T-cell (primary cell): ENCODE results near the gene C2CD4A. TPM values are rescaled to one million over a fixed set of nuclear protein-coding genes. Genes with fewer than 3 reads are reported as not detected.

Experiments used
- ATAC-seq, 4 experiments: fragments of 200-7000 bp in 3 of 4; fragments of 150-1000 bp in 1 of 4; cut with Tn5 transposase; replicated peaks in 1 of 4; 1 replicate in 3 of 4; 2 replicates in 1 of 4; pipeline ENCODE4 v1.10.0; 2021; ENCODE audit warnings: moderate library complexity in 3 of 4, mild to moderate bottlenecking in 2 of 4, moderate number of reproducible peaks in 1 of 4
- CTCF ChIA-PET, 2 donors: fragments of 300-600 bp; sonication (Branson Sonifier 250); formaldehyde crosslinking; loops; one replicate each; lab custom pipeline; 2022; ENCODE audit warnings: antibody characterized with exemption in 2 of 2; lab: Charles Lee
- POLR2A ChIA-PET, 2 donors: fragments of 300-600 bp; sonication (Branson Sonifier 250); formaldehyde crosslinking; loops; one replicate each; lab custom pipeline; 2022; ENCODE audit warnings: antibody characterized with exemption in 2 of 2; lab: Charles Lee
- DNase-seq, 35 experiments: peaks; one replicate each; pipeline versions ENCODE4 v3.0.0 to v3.0.0-alpha.2; 2013 to 2023
- H3K27ac ChIP-seq: one replicate; pipeline ENCODE4 v1.5.1; 2013; ENCODE audit warnings: low read length
- H3K27me3 ChIP-seq, 2 experiments: replicated peaks in 1 of 2; 1 replicate in 1 of 2; 2 replicates in 1 of 2; pipeline versions ENCODE4 v1.6.1 to v1.7.0; 2013; ENCODE audit warnings: low read length in 1 of 2, mixed read lengths in 1 of 2; ENCODE audit not compliant: control insufficient read depth in 2 of 2, insufficient read depth in 2 of 2; ENCODE audit errors: extremely low read depth in 1 of 2
- H3K36me3 ChIP-seq, 2 donors: 1 replicate in 1 of 2; 2 replicates in 1 of 2; pipeline versions ENCODE4 v1.6.1 to v1.7.0; 2013; ENCODE audit warnings: low read length in 1 of 2; ENCODE audit not compliant: control insufficient read depth in 2 of 2, insufficient read depth in 1 of 2; ENCODE audit errors: extremely low read depth in 1 of 2
- H3K4me1 ChIP-seq, 2 experiments: 1 replicate in 1 of 2; 2 replicates in 1 of 2; pipeline versions ENCODE4 v1.6.1 to v1.7.0; 2013; ENCODE audit warnings: low read length in 2 of 2, mixed read lengths in 1 of 2; ENCODE audit not compliant: insufficient read depth in 2 of 2, control insufficient read depth in 1 of 2; ENCODE audit errors: extremely low read depth in 1 of 2
- H3K4me3 ChIP-seq, 2 donors: 1 replicate in 1 of 2; 2 replicates in 1 of 2; pipeline versions ENCODE4 v1.5.1 to v1.7.0; 2013; ENCODE audit warnings: mild to moderate bottlenecking in 2 of 2, low read length in 1 of 2, moderate library complexity in 1 of 2; ENCODE audit not compliant: control insufficient read depth in 1 of 2; ENCODE audit errors: extremely low read depth in 1 of 2
- H3K9me3 ChIP-seq: 2 replicates; pipeline ENCODE4 v1.7.0; 2013
- H3K27ac Mint-ChIP-seq, 2 donors: one replicate each; pipeline ENCODE4 v1.8.0; 2020 to 2021; ENCODE audit warnings: mild to moderate bottlenecking in 2 of 2, mixed read lengths in 2 of 2
- H3K27me3 Mint-ChIP-seq, 2 donors: one replicate each; pipeline ENCODE4 v1.8.0; 2021 to 2022; ENCODE audit warnings: mixed read lengths in 2 of 2
- H3K36me3 Mint-ChIP-seq: one replicate; pipeline ENCODE4 v1.8.0; 2021; ENCODE audit warnings: mixed read lengths
- H3K4me1 Mint-ChIP-seq, 3 donors: one replicate each; pipeline ENCODE4 v1.8.0; 2020 to 2022; ENCODE audit warnings: mixed read lengths in 3 of 3, mild to moderate bottlenecking in 1 of 3
- H3K4me3 Mint-ChIP-seq, 3 donors: one replicate each; pipeline ENCODE4 v1.8.0; 2020 to 2022; ENCODE audit warnings: mild to moderate bottlenecking in 3 of 3, mixed read lengths in 3 of 3, moderate library complexity in 3 of 3
- H3K9me3 Mint-ChIP-seq, 3 donors: one replicate each; pipeline ENCODE4 v1.8.0; 2020 to 2022; ENCODE audit warnings: mixed read lengths in 3 of 3
- WGBS: methylation state at CpG from one replicate; pipeline ENCODE4 v1.1.5; 2013; ENCODE audit warnings: missing lambda C conversion rate; ENCODE audit not compliant: insufficient coverage; 5-methylcytosine and 5-hydroxymethylcytosine counted together
- total RNA-seq, 35 experiments: library from RNA in 6 of 35; stranded (reverse) in 6 of 35; fragments of 120-200 nt in 1 of 35; gene quantifications; one replicate each; pipeline versions ENCODE4 v1.2.1 to v1.2.4 and lab custom pipeline; 2013 to 2026

Gene C2CD4A
- total RNA-seq, 5 donors from 2014 or later (not counting 1 experiment from before 2014, with no cell fraction given) = not detected

DNA sequence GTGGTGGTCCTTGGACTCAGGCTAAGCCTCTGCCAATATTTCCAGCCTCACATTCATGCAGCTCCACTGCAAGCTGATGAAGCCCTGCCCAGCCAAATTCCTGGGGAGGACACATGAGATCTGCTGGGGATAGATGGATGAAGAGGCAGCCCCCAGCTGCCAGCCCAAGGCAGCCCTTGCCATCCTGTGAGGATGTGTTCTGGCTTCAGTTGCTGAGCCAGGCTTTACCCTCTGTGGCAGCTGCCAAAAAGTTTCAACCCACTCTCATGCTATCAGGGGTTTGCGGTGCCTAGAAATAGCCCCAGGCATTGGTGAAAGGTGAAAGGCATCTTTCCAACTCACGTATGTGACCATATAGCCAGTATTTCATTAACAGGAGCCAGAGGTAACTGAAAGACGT is 37.6 kb downstream of the C2CD4A start:
- no peaks in the 10 kb centered on the region for H3K27me3 ChIP-seq
- H3K27ac Mint-ChIP-seq = no peak overlapping the region
- no peak for ATAC-seq
- H3K27me3 Mint-ChIP-seq = peaks cover 6 to 8% of the 10 kb centered on the region in 2 donors
- ChIA-PET CTCF (interaction anchor here in 1 of 2 donors (0.7 kb wide), 1 partner anchor 14 kb away, joined by 3 read pairs; no protein-coding TSS in a partner anchor), POLR2A (no interaction called here)
- H3K4me3 ChIP-seq = no peak overlapping the region
- H3K4me3 Mint-ChIP-seq = no peak overlapping the region
- no peaks in the 10 kb centered on the region for H3K4me1 Mint-ChIP-seq
- DNase-seq = no peak
- no peak overlapping the region for H3K27ac ChIP-seq
- no peaks in the 10 kb centered on the region for H3K36me3 Mint-ChIP-seq
- H3K9me3 Mint-ChIP-seq = no peaks in the 10 kb centered on the region
- WGBS = no CpG with 5 or more reads among the region's 3 CpGs
- H3K9me3 ChIP-seq = no peaks in the 10 kb centered on the region
- no peaks in the 10 kb centered on the region for H3K4me1 ChIP-seq
- no peaks in the 10 kb centered on the region for H3K36me3 ChIP-seq

DNA sequence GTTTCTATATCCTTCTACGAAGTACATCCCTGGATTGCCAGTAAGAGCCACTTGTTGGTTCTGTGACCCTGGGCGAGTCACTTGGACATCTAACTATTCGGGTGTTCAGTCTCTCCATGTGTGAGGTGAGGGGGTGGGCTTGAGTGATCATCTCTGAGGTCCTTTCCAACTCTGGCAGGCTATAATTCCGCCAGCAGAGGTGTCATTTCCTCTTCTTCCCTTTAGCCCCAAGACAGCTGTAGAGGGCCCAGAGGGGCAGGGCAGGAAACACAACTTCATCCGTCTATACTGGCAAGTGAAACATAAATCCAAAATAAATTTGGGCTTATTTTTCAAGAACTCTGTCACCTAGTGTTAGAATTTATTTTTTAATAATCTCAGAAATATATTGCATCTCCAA is 38.1 kb downstream of the C2CD4A start:
- Mint-ChIP-seq H3K27me3 (peaks cover 3 to 6% of the 10 kb centered on the region in 2 donors), H3K4me3 (no peak overlapping the region), H3K27ac (no peak overlapping the region), H3K36me3 (no peaks in the 10 kb centered on the region), H3K4me1 (no peaks in the 10 kb centered on the region), H3K9me3 (no peaks in the 10 kb centered on the region)
- Histone ChIP-seq H3K36me3 (no peaks in the 10 kb centered on the region), H3K4me1 (no peaks in the 10 kb centered on the region), H3K4me3 (no peak overlapping the region), H3K27ac (no peak overlapping the region), H3K9me3 (no peaks in the 10 kb centered on the region), H3K27me3 (no peaks in the 10 kb centered on the region)
- ATAC-seq (no peak), DNase-seq (no peak)
- ChIA-PET POLR2A (no interaction called here), CTCF (no interaction called here)
- 80% methylated on average over 1 of the region's 5 CpGs for WGBS

DNA sequence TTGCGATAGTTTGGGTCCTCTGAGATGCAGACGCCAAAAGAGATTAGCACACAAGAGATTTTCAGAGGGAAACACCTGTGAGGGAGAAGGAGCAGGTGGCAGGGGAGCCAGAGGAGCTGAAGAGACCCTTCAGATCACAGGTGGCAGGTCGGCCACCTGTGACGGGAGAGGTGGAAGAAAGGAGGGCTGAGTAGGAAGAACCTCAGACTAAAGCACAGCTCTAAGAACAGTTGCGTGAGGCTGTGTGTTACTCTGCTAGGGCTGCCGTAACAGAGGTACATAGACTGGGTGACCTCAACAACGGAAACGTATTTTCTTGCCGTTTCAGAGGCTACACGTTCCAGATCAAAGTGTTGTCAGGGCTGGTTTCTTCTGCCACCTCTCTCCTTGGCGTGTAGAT is 38.5 kb downstream of the C2CD4A start:
- H3K36me3 Mint-ChIP-seq = no peaks in the 10 kb centered on the region
- H3K4me1 Mint-ChIP-seq = no peaks in the 10 kb centered on the region
- ChIA-PET POLR2A (no interaction called here), CTCF (no interaction called here)
- H3K9me3 Mint-ChIP-seq = no peaks in the 10 kb centered on the region
- no peaks in the 10 kb centered on the region for H3K4me1 ChIP-seq
- H3K36me3 ChIP-seq = no peaks in the 10 kb centered on the region
- 89% methylated on average over 8 of the region's 11 CpGs for WGBS
- no peak overlapping the region for H3K27ac ChIP-seq
- ATAC-seq = no peak
- H3K4me3 Mint-ChIP-seq = no peak overlapping the region
- peaks cover 0 to 6% of the 10 kb centered on the region in 2 donors for H3K27me3 Mint-ChIP-seq
- no peaks in the 10 kb centered on the region for H3K9me3 ChIP-seq
- no peaks in the 10 kb centered on the region for H3K27me3 ChIP-seq
- H3K4me3 ChIP-seq = no peak overlapping the region
- DNase-seq = no peak
- H3K27ac Mint-ChIP-seq = no peak overlapping the region

DNA sequence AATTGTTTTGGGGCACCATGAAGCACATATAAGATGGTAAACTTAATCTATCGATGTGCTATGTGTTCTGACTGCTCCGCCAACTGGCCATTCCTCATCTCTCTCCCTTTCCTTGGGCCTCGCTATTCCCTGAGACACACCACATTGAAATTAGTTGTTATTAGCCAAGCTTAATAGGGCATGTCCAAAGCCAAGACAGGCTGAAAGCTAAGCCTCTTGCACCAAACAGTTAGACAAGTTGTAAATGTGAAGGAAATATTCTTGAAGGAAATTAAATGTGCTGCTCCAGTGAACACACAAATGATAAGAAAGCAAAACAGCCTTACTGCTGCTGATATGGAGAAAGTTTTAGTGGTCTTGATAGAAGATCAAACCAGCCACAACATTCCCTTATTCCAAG is 39.3 kb downstream of the C2CD4A start:
- no peaks in the 10 kb centered on the region for H3K9me3 Mint-ChIP-seq
- H3K27me3 Mint-ChIP-seq = peaks cover 0 to 6% of the 10 kb centered on the region in 2 donors
- H3K36me3 Mint-ChIP-seq = no peaks in the 10 kb centered on the region
- H3K4me3 ChIP-seq = no peak overlapping the region
- DNase-seq (no peak), ATAC-seq (no peak)
- no peaks in the 10 kb centered on the region for H3K36me3 ChIP-seq
- ChIA-PET POLR2A (no interaction called here), CTCF (no interaction called here)
- no peaks in the 10 kb centered on the region for H3K9me3 ChIP-seq
- no peaks in the 10 kb centered on the region for H3K4me1 Mint-ChIP-seq
- no peak overlapping the region for H3K27ac ChIP-seq
- no peak overlapping the region for H3K4me3 Mint-ChIP-seq
- H3K27ac Mint-ChIP-seq = no peak overlapping the region
- no CpG with 5 or more reads among the region's 3 CpGs for WGBS
- H3K4me1 ChIP-seq = no peaks in the 10 kb centered on the region
- H3K27me3 ChIP-seq = peaks cover 0 to under 1% of the 10 kb centered on the region in 2 experiments

DNA sequence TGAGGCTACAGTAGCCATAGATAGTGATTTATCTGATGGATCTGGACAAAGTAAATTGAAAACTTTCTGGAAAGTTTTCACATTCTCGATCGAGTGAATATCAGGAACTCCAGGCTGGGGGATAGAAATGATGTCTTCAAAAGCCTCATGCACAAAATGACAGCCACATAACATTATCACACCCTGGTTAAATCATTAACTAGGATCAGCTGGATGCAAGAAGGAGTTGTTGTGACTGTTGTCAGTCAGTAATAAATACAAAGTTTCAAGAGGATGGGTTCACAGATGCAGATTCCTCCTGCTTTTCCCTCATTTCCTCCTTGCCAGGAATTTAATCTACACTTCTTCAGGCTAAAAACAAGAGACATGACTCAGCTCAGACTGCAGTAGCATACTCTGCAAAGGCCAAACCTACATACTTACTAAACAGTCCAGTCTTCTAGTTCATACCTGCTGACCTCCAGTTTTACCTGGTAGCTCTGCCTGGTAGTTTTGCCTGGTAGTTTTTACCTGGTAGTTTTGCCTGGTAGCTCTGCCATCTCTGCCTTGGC is 40.9 kb downstream of the C2CD4A start:
- Mint-ChIP-seq H3K27me3 (peaks cover 4 to 14% of the 10 kb centered on the region in 2 donors), H3K9me3 (no peaks in the 10 kb centered on the region), H3K4me3 (no peak overlapping the region), H3K36me3 (no peaks in the 10 kb centered on the region), H3K4me1 (no peaks in the 10 kb centered on the region), H3K27ac (no peak overlapping the region)
- H3K36me3 ChIP-seq = no peaks in the 10 kb centered on the region
- no peak for ATAC-seq
- no peaks in the 10 kb centered on the region for H3K9me3 ChIP-seq
- CTCF ChIA-PET = interaction anchor here in 1 of 2 donors (0.7 kb wide), 1 partner anchor 550 kb away, joined by 3 read pairs; no protein-coding TSS in a partner anchor
- POLR2A ChIA-PET = interaction anchor here in 1 of 2 donors (0.7 kb wide), 1 partner anchor 68 kb away, joined by 3 read pairs; no protein-coding TSS in a partner anchor
- no peaks in the 10 kb centered on the region for H3K4me1 ChIP-seq
- no peak overlapping the region for H3K4me3 ChIP-seq
- peaks cover 0 to 3% of the 10 kb centered on the region in 2 experiments for H3K27me3 ChIP-seq
- H3K27ac ChIP-seq = no peak overlapping the region
- no CpG with 5 or more reads among the region's 2 CpGs for WGBS
- no peak for DNase-seq

DNA sequence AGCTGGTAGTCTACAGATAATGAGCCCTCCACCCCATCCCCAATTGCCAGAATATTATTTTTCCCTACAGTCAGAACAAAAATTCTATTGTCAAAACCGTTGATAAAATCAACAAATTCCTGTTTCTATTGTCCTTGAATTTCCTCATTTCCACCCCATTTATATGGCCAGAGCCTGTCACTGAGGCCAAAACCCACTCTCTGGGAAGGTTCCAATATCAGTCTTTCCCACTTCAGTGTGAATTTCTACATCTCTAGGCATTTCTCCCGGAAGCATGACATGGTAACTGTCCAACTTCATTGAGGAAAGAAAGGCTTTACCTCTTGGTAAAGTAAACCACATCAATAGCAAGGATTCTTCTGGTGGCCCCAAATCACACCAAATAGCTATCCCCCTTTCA is 41.6 kb downstream of the C2CD4A start:
- Histone ChIP-seq H3K9me3 (no peaks in the 10 kb centered on the region), H3K27ac (no peak overlapping the region), H3K4me1 (no peaks in the 10 kb centered on the region), H3K4me3 (no peak overlapping the region), H3K27me3 (peaks cover 0 to 4% of the 10 kb centered on the region in 2 experiments), H3K36me3 (no peaks in the 10 kb centered on the region)
- ChIA-PET CTCF (no interaction called here), POLR2A (no interaction called here)
- ATAC-seq (no peak), DNase-seq (no peak)
- H3K27ac Mint-ChIP-seq = no peak overlapping the region
- peaks cover 9 to 17% of the 10 kb centered on the region in 2 donors for H3K27me3 Mint-ChIP-seq
- H3K4me1 Mint-ChIP-seq = no peaks in the 10 kb centered on the region
- H3K9me3 Mint-ChIP-seq = no peaks in the 10 kb centered on the region
- H3K36me3 Mint-ChIP-seq = no peaks in the 10 kb centered on the region
- H3K4me3 Mint-ChIP-seq = no peak overlapping the region
- WGBS = 70% methylated on average over 2 of the region's 2 CpGs
